Measurements from ENCODE around the gene PTPRG. TPM values are rescaled to one million over a fixed set of nuclear protein-coding genes. Genes with fewer than 3 reads are reported as not detected.

The PTPRG gene
- total and polyA plus RNA-seq, 2 donors (not counting 1 experiment from before 2014, with no cell fraction given): 67.0 to 97.9 TPM

GRCh38 chr3:61783993-61784718, 222.8 kb downstream of the PTPRG start:
- H3K4me2 ChIP-seq (ENCODE audit: extremely low read depth, insufficient read depth, low read length): peak overlapping the region; percentile 56
- no peak overlapping the region for H2AFZ ChIP-seq (ENCODE audit: low read length)
- TF ChIP-seq EZH2 (IDR thresholded peaks at IDR 0.05; ENCODE audit: low read length, missing control alignments): no peak
- no peak for TF ChIP-seq CTCF (conservative IDR thresholded peaks at IDR 0.05 in 1 of 2, IDR thresholded peaks at IDR 0.05 in 1 of 2; ENCODE audit: low read depth in 1 of 2, low read length in 2 of 2)
- H3K9ac ChIP-seq (ENCODE audit: insufficient read depth, low read length): no peak overlapping the region
- H3K27ac ChIP-seq (ENCODE audit: insufficient read depth, low read length): peak overlapping the region; percentile 26
- no peak overlapping the region for H3K4me3 ChIP-seq (replicated peaks in 1 of 4; ENCODE audit: control extremely low read depth in 1 of 4, insufficient read depth in 1 of 4, low read depth in 3 of 4, low read length in 4 of 4)
- H4K20me1 ChIP-seq (ENCODE audit: control insufficient read depth, extremely low read depth, insufficient read depth, low read length): peaks cover 3% of the 10 kb centered on the region
- peaks cover 5% of the 10 kb centered on the region for H3K79me2 ChIP-seq (ENCODE audit: control insufficient read depth, insufficient read depth, low read length)
- peak; percentile 85 to 88 for DNase-seq (ENCODE audit: low read depth in 2 of 2)
- H3K27me3 ChIP-seq (ENCODE audit: control insufficient read depth, insufficient read depth, low read length): no peaks in the 10 kb centered on the region
- no peaks in the 10 kb centered on the region for H3K36me3 ChIP-seq (ENCODE audit: control insufficient read depth, insufficient read depth, low read length)
- peaks cover 7% of the 10 kb centered on the region for H3K4me1 ChIP-seq (ENCODE audit: control insufficient read depth, extremely low read depth, insufficient read depth, low read length)
- no peaks in the 10 kb centered on the region for H3K9me3 ChIP-seq (ENCODE audit: control insufficient read depth, insufficient read depth, low read depth, low read length)

- H3K4me1 ChIP-seq (ENCODE audit: control insufficient read depth, extremely low read depth, insufficient read depth, low read length): peaks cover 4% of the 10 kb centered on the region
- H3K27ac ChIP-seq (ENCODE audit: insufficient read depth, low read length): no peak overlapping the region
- no peaks in the 10 kb centered on the region for H3K79me2 ChIP-seq (ENCODE audit: control insufficient read depth, insufficient read depth, low read length)
- no peaks in the 10 kb centered on the region for H3K36me3 ChIP-seq (ENCODE audit: control insufficient read depth, insufficient read depth, low read length)
- H4K20me1 ChIP-seq (ENCODE audit: control insufficient read depth, extremely low read depth, insufficient read depth, low read length): no peaks in the 10 kb centered on the region
- no peak overlapping the region for H3K4me2 ChIP-seq (ENCODE audit: extremely low read depth, insufficient read depth, low read length)
- H3K9ac ChIP-seq (ENCODE audit: insufficient read depth, low read length): no peak overlapping the region
- H3K9me3 ChIP-seq (ENCODE audit: control insufficient read depth, insufficient read depth, low read depth, low read length): no peaks in the 10 kb centered on the region
- TF ChIP-seq EZH2 (IDR thresholded peaks at IDR 0.05; ENCODE audit: low read length, missing control alignments): no peak
- TF ChIP-seq CTCF (conservative IDR thresholded peaks at IDR 0.05 in 1 of 2, IDR thresholded peaks at IDR 0.05 in 1 of 2; ENCODE audit: low read depth in 1 of 2, low read length in 2 of 2): no peak
- no peaks in the 10 kb centered on the region for H3K27me3 ChIP-seq (ENCODE audit: control insufficient read depth, insufficient read depth, low read length)
- H2AFZ ChIP-seq (ENCODE audit: low read length): no peak overlapping the region
- H3K4me3 ChIP-seq (replicated peaks in 1 of 4; ENCODE audit: control extremely low read depth in 1 of 4, insufficient read depth in 1 of 4, low read depth in 3 of 4, low read length in 4 of 4): no peak overlapping the region
- no peak for DNase-seq (ENCODE audit: low read depth in 2 of 2)
These were observed 227.5 kb downstream of the PTPRG start for GRCh38 chr3:61788623-61789507.

GRCh38 chr3:61789861-61790260, 228.5 kb downstream of the PTPRG start:
- Histone ChIP-seq H3K9ac (ENCODE audit: insufficient read depth, low read length) (no peak overlapping the region), H3K4me2 (ENCODE audit: extremely low read depth, insufficient read depth, low read length) (no peak overlapping the region), H3K79me2 (ENCODE audit: control insufficient read depth, insufficient read depth, low read length) (no peaks in the 10 kb centered on the region), H4K20me1 (ENCODE audit: control insufficient read depth, extremely low read depth, insufficient read depth, low read length) (no peaks in the 10 kb centered on the region), H2AFZ (ENCODE audit: low read length) (no peak overlapping the region), H3K36me3 (ENCODE audit: control insufficient read depth, insufficient read depth, low read length) (no peaks in the 10 kb centered on the region), H3K27me3 (ENCODE audit: control insufficient read depth, insufficient read depth, low read length) (no peaks in the 10 kb centered on the region), H3K4me1 (ENCODE audit: control insufficient read depth, extremely low read depth, insufficient read depth, low read length) (peaks cover 4% of the 10 kb centered on the region), H3K9me3 (ENCODE audit: control insufficient read depth, insufficient read depth, low read depth, low read length) (no peaks in the 10 kb centered on the region), H3K4me3 (replicated peaks in 1 of 4; ENCODE audit: control extremely low read depth in 1 of 4, insufficient read depth in 1 of 4, low read depth in 3 of 4, low read length in 4 of 4) (no peak overlapping the region), H3K27ac (ENCODE audit: insufficient read depth, low read length) (no peak overlapping the region)
- TF ChIP-seq EZH2 (IDR thresholded peaks at IDR 0.05; ENCODE audit: low read length, missing control alignments) (no peak), CTCF (conservative IDR thresholded peaks at IDR 0.05 in 1 of 2, IDR thresholded peaks at IDR 0.05 in 1 of 2; ENCODE audit: low read depth in 1 of 2, low read length in 2 of 2) (no peak)
- no peak for DNase-seq (ENCODE audit: low read depth in 2 of 2)
